ENCODE results near the gene TNIP2.

Gene TNIP2

DNA sequence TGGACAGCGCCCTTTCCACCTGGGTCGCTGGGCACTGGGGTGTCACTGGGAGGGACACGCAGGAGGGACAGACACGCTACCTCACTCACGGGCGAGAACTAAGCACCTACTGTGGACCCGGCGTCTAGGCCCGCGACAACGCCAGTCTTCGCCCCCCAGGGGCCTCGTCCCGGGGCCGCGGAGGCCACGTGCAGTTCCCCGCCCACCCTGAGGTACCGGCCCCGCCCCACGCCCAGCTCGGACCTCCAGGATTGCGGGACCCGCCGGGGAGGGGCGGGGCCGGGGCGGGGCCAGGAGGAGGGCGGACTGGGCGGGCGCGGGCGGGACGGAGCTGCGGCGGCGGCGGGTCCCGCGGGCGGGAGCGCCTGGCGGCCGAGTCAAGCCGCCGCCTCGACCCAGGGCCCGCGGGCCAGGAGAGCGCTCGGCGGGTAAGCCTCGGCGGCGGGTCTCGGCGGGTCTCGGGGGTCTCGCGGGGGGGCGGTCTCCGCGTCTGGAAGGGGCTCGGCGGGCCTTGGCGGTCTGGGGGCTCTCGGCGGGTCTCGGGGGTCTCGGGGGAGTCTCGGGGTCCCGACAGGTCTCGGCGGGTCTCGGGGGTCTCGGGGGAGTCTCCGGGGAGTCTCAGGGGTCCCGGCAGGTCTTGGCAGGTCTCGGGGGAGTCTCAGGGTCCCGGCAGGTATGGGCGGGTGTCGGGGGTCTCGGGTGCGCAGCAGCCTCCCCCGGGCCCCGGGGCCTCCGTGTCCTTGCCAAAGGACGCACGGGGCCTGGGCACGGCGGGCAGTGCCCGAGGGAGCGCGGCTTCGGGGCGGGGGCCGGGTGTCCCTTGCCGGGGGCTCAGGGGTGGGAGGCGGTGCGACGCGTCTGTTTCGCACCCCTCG, 36.8 kb upstream of the TNIP2 start, which contains the start of gene SH3BP2:
SH3BP2 (plus strand) TSS at position 375 of the 875 bp plus-strand sequence. CDS start 27,533 bp downstream, outside the sequence.
- Histone ChIP-seq H3F3A (ENCODE audit: insufficient read depth) (no peaks in the 10 kb centered on the region), H3K36me3 (ENCODE audit: low read length) (no peaks in the 10 kb centered on the region), H2AFZ (ENCODE audit: low read depth, low read length, severe bottlenecking) (no peak within 1 kb of the TSS), H3K9ac (ENCODE audit: low read length) (no peak within 1 kb of the TSS), H3K4me3 (ENCODE audit: insufficient read depth, low read length, poor library complexity, severe bottlenecking) (no peak within 1 kb of the TSS), H3K27me3 (ENCODE audit: low read length) (no peaks in the 10 kb centered on the region; the same call in 1 of the 2 replicates), H3K9me2 (replicated peaks; ENCODE audit: insufficient read depth, low read length) (no peaks in the 10 kb centered on the region), H3K27ac (ENCODE audit: low read depth, low read length) (no peak within 1 kb of the TSS), H3K9me3 (ENCODE audit: insufficient read depth, low read length) (no peaks in the 10 kb centered on the region), H4K20me1 (ENCODE audit: low read depth, low read length) (no peaks in the 10 kb centered on the region), H3K4me2 (ENCODE audit: low read depth, low read length, poor library complexity, severe bottlenecking) (peak within 1 kb of the TSS; percentile 19), H3K79me2 (ENCODE audit: insufficient read depth, low read length) (no peaks in the 10 kb centered on the region)
- TF ChIP-seq, protein P1, sequence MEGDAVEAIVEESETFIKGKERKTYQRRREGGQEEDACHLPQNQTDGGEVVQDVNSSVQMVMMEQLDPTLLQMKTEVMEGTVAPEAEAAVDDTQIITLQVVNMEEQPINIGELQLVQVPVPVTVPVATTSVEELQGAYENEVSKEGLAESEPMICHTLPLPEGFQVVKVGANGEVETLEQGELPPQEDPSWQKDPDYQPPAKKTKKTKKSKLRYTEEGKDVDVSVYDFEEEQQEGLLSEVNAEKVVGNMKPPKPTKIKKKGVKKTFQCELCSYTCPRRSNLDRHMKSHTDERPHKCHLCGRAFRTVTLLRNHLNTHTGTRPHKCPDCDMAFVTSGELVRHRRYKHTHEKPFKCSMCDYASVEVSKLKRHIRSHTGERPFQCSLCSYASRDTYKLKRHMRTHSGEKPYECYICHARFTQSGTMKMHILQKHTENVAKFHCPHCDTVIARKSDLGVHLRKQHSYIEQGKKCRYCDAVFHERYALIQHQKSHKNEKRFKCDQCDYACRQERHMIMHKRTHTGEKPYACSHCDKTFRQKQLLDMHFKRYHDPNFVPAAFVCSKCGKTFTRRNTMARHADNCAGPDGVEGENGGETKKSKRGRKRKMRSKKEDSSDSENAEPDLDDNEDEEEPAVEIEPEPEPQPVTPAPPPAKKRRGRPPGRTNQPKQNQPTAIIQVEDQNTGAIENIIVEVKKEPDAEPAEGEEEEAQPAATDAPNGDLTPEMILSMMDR (IDR thresholded peaks at IDR 0.05; ENCODE audit: insufficient read depth, low read length, poor library complexity, severe bottlenecking): no peak
- TF ChIP-seq EZH2phosphoT487 (conservative IDR thresholded peaks at IDR 0.05; ENCODE audit: low read length): no peak

DNA sequence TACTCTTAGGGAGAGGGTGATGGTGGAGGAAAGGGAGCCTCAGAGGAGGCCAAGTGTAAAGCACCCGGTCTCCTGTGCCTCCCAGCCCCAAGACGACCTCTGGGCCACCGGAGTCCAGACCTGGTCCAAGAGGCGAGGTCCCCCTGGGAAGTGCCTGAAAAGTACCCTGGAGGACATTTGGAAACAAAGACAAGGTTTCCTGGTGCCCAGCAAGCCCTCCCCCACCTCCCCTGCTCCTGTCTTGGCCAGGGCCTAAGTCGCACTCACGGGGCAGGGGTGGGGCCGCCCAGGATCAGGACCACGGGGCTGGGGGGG, 36.2 kb upstream of the TNIP2 start:
- Histone ChIP-seq H3K4me3 (ENCODE audit: insufficient read depth, low read length, poor library complexity, severe bottlenecking) (no peak overlapping the region), H4K20me1 (ENCODE audit: low read depth, low read length) (no peaks in the 10 kb centered on the region), H3K27me3 (ENCODE audit: low read length) (no peaks in the 10 kb centered on the region; the same call in 1 of the 2 replicates), H2AFZ (ENCODE audit: low read depth, low read length, severe bottlenecking) (no peak overlapping the region), H3K9me2 (replicated peaks; ENCODE audit: insufficient read depth, low read length) (no peaks in the 10 kb centered on the region), H3K79me2 (ENCODE audit: insufficient read depth, low read length) (no peaks in the 10 kb centered on the region), H3K36me3 (ENCODE audit: low read length) (no peaks in the 10 kb centered on the region), H3K9ac (ENCODE audit: low read length) (no peak overlapping the region), H3K27ac (ENCODE audit: low read depth, low read length) (no peak overlapping the region), H3K9me3 (ENCODE audit: insufficient read depth, low read length) (no peaks in the 10 kb centered on the region), H3F3A (ENCODE audit: insufficient read depth) (no peaks in the 10 kb centered on the region), H3K4me2 (ENCODE audit: low read depth, low read length, poor library complexity, severe bottlenecking) (no peak overlapping the region)
- no peak for TF ChIP-seq EZH2phosphoT487 (conservative IDR thresholded peaks at IDR 0.05; ENCODE audit: low read length)
- TF ChIP-seq, protein P1 (IDR thresholded peaks at IDR 0.05; ENCODE audit: insufficient read depth, low read length, poor library complexity, severe bottlenecking): no peak

DNA sequence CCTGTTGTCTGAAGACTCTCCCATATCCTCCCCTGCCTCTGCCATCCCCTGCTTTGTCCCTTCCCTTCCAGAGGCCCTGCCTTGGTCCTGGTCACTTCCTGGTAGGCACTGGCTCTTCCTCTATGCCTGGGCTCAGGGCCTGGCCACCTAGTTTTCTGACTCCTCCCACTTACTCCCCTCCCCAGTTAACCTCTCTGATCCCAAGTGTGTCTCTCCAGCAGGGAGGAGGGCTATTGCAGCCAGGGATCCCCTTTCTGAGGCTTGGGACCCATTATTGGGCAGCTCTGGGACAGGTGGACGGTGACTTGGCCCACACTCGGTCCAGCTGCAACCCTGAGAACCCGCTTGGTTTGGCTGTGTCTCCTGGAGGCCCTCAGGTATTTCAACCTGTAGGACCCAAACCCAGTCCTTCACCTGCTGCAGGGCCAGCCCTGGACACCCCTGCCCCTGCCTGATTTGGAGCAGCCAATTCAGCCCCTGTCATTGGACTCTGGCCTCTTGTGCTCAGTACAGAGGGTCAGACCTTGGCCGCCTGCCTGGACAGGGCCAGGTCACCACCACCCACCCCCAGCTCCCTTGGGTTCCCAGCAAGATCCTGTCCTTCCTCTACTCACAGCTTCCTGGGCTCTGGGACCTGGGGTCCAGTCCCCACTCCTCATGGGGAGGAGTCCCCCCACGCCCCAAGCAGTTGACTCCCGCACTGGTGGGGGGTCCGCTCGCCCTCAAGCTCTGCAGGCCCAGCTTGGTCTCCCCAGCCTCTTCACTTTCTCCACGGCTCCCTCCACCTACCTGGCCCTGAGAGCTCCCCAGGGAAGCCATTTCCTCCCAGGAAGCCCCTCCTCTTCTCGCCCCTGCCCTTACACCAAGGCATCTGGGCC, 35.6 kb upstream of the TNIP2 start:
- H3K36me3 ChIP-seq (ENCODE audit: low read length): no peaks in the 10 kb centered on the region
- no peak overlapping the region for H2AFZ ChIP-seq (ENCODE audit: low read depth, low read length, severe bottlenecking)
- no peaks in the 10 kb centered on the region; the same call in 1 of the 2 replicates for H3K27me3 ChIP-seq (ENCODE audit: low read length)
- H3K4me3 ChIP-seq (ENCODE audit: insufficient read depth, low read length, poor library complexity, severe bottlenecking): no peak overlapping the region
- H4K20me1 ChIP-seq (ENCODE audit: low read depth, low read length): no peaks in the 10 kb centered on the region
- no peak overlapping the region for H3K27ac ChIP-seq (ENCODE audit: low read depth, low read length)
- H3K79me2 ChIP-seq (ENCODE audit: insufficient read depth, low read length): no peaks in the 10 kb centered on the region
- no peak for TF ChIP-seq EZH2phosphoT487 (conservative IDR thresholded peaks at IDR 0.05; ENCODE audit: low read length)
- TF ChIP-seq, protein P1 (IDR thresholded peaks at IDR 0.05; ENCODE audit: insufficient read depth, low read length, poor library complexity, severe bottlenecking): no peak
- no peak overlapping the region for H3K9ac ChIP-seq (ENCODE audit: low read length)
- H3F3A ChIP-seq (ENCODE audit: insufficient read depth): no peaks in the 10 kb centered on the region
- H3K4me2 ChIP-seq (ENCODE audit: low read depth, low read length, poor library complexity, severe bottlenecking): no peak overlapping the region
- H3K9me3 ChIP-seq (ENCODE audit: insufficient read depth, low read length): no peaks in the 10 kb centered on the region
- H3K9me2 ChIP-seq (replicated peaks; ENCODE audit: insufficient read depth, low read length): no peaks in the 10 kb centered on the region
